Stimulated activated CD8-positive, alpha-beta memory T cell treated with anti-CD3 and anti-CD28 coated beads, Interleukin-12 subunit alpha, Interleukin-12 subunit beta, amount 100 ng/mL, for 24 hours (primary cell): Measurements from ENCODE around the gene DCUN1D4.
"Not testable (repeated sequence)": the region's sequence is repeated elsewhere in the genome, so short reads cannot be mapped to it uniquely, and the experiment has no call there.

Source experiments
- DNase-seq: peaks from one replicate; pipeline ENCODE4 v3.0.0-alpha.2; 2020; ENCODE audit errors: extremely low read depth

Gene DCUN1D4

GRCh38 chr4:51893402-51893801 lies 50.4 kb downstream of the DCUN1D4 start:
- DNase-seq = not testable (repeated sequence)

- DNase-seq = no peak
Observed at GRCh38 chr4:51894059-51894645, 51.2 kb downstream of the DCUN1D4 start.

GRCh38 chr4:51895158-51895557 lies 52.2 kb downstream of the DCUN1D4 start:
- no peak for DNase-seq

- DNase-seq = peak; percentile 15
Observed at GRCh38 chr4:51895816-51896408, 53.0 kb downstream of the DCUN1D4 start.

- DNase-seq = no peak
Observed at GRCh38 chr4:51901363-51901762, 58.4 kb downstream of the DCUN1D4 start.

GRCh38 chr4:51906167-51906958 lies 63.4 kb downstream of the DCUN1D4 start:
- DNase-seq = no peak

- no peak for DNase-seq
Observed at GRCh38 chr4:51907006-51907669, 64.2 kb downstream of the DCUN1D4 start.

- no peak for DNase-seq
Observed at GRCh38 chr4:51909236-51909703, 66.3 kb downstream of the DCUN1D4 start.

- no peak for DNase-seq
Observed at GRCh38 chr4:51918251-51918650, 75.3 kb downstream of the DCUN1D4 start.

- DNase-seq = no peak
Observed at GRCh38 chr4:51923343-51923742, 80.4 kb downstream of the DCUN1D4 start.

GRCh38 chr4:51925307-51925706 lies 82.4 kb downstream of the DCUN1D4 start:
- DNase-seq = no peak

GRCh38 chr4:51930557-51930956 lies 87.6 kb downstream of the DCUN1D4 start:
- DNase-seq = no peak

GRCh38 chr4:51931461-51931860 lies 88.5 kb downstream of the DCUN1D4 start:
- no peak for DNase-seq

GRCh38 chr4:51932261-51932660 lies 89.3 kb downstream of the DCUN1D4 start:
- DNase-seq = no peak

- no peak for DNase-seq
Observed at GRCh38 chr4:51932684-51933083, 89.7 kb downstream of the DCUN1D4 start.

GRCh38 chr4:51940460-51940859 lies 97.5 kb downstream of the DCUN1D4 start:
- not testable (repeated sequence) for DNase-seq

- no peak for DNase-seq
Observed at GRCh38 chr4:51942108-51942832, 99.3 kb downstream of the DCUN1D4 start.

- DNase-seq = no peak
Observed at GRCh38 chr4:51942833-51943215, 99.9 kb downstream of the DCUN1D4 start.

GRCh38 chr4:51943221-51943620 lies 100.3 kb downstream of the DCUN1D4 start:
- no peak for DNase-seq

GRCh38 chr4:51958199-51958968 lies 115.4 kb downstream of the DCUN1D4 start:
- DNase-seq = no peak

GRCh38 chr4:51960486-51960885 lies 117.5 kb downstream of the DCUN1D4 start:
- DNase-seq = no peak
